Mesenchymal stem cell (in vitro differentiated cells and primary cell): Measurements from ENCODE around the gene GAGE12F.
"Not testable (repeated sequence)": the region's sequence is repeated elsewhere in the genome, so short reads cannot be mapped to it uniquely, and the experiment has no call there.

Experiments used
- DNase-seq: peaks from one replicate; pipeline ENCODE4 v3.0.0-alpha.2; 2013
- H2AFZ ChIP-seq: one replicate; pipeline ENCODE4 v1.6.1; 2013; ENCODE audit warnings: low read depth, mild to moderate bottlenecking, control low read depth, inconsistent platforms, low read length, moderate library complexity
- H2AK5ac ChIP-seq: 2 replicates; pipeline ENCODE4 v1.6.1; 2013; ENCODE audit warnings: low read length, moderate library complexity, mild to moderate bottlenecking, inconsistent platforms; ENCODE audit not compliant: severe bottlenecking
- H2BK120ac ChIP-seq: one replicate; pipeline ENCODE4 v1.6.1; 2013; ENCODE audit warnings: low read depth, mild to moderate bottlenecking, inconsistent platforms, low read length, moderate library complexity
- H2BK12ac ChIP-seq, 2 experiments: one replicate each; pipeline ENCODE4 v1.6.1; 2013; ENCODE audit warnings: inconsistent platforms in 2 of 2, low read length in 2 of 2, mild to moderate bottlenecking in 2 of 2, moderate library complexity in 2 of 2, control low read depth in 1 of 2
- H2BK15ac ChIP-seq: one replicate; pipeline ENCODE4 v1.6.1; 2013; ENCODE audit warnings: mild to moderate bottlenecking, low read depth, inconsistent platforms; ENCODE audit not compliant: poor library complexity, severe bottlenecking
- H2BK5ac ChIP-seq: 2 replicates; pipeline ENCODE4 v1.6.1; 2013; ENCODE audit warnings: low read depth, mild to moderate bottlenecking, low read length, control low read depth, inconsistent platforms; ENCODE audit not compliant: poor library complexity, severe bottlenecking
- H3K14ac ChIP-seq, 2 experiments: one replicate each; pipeline ENCODE4 v1.6.1; 2013; ENCODE audit warnings: inconsistent platforms in 2 of 2, low read length in 2 of 2, control low read depth in 1 of 2, mild to moderate bottlenecking in 1 of 2, moderate library complexity in 1 of 2
- H3K18ac ChIP-seq, 2 experiments: one replicate each; pipeline ENCODE4 v1.6.1; 2013; ENCODE audit warnings: inconsistent platforms in 2 of 2, low read length in 2 of 2, control low read depth in 1 of 2, low read depth in 1 of 2, mild to moderate bottlenecking in 1 of 2
- H3K23ac ChIP-seq, 2 experiments: one replicate each; pipeline ENCODE4 v1.6.1; 2013; ENCODE audit warnings: inconsistent platforms in 2 of 2, low read length in 2 of 2, mild to moderate bottlenecking in 2 of 2, moderate library complexity in 2 of 2, control low read depth in 1 of 2
- H3K27ac ChIP-seq: 2 replicates; pipeline ENCODE4 v1.5.1; 2013; ENCODE audit warnings: mild to moderate bottlenecking, moderate library complexity, low read length, control low read depth, inconsistent platforms; ENCODE audit not compliant: poor library complexity, severe bottlenecking
- H3K27me3 ChIP-seq, 2 experiments: 2 replicates each; pipeline versions ENCODE4 v1.6.1 to v1.7.0; 2013; ENCODE audit warnings: low read length in 2 of 2, mild to moderate bottlenecking in 2 of 2, moderate library complexity in 2 of 2, control low read depth in 1 of 2, inconsistent platforms in 1 of 2; ENCODE audit not compliant: control insufficient read depth in 1 of 2, insufficient read depth in 1 of 2
- H3K36me3 ChIP-seq, 2 experiments: 2 replicates each; pipeline versions ENCODE4 v1.6.1 to v1.7.0; 2013; ENCODE audit warnings: low read length in 2 of 2, control low read depth in 1 of 2, inconsistent platforms in 1 of 2, low read depth in 1 of 2, mild to moderate bottlenecking in 1 of 2; ENCODE audit not compliant: insufficient read depth in 2 of 2, control insufficient read depth in 1 of 2
- H3K4ac ChIP-seq, 2 experiments: one replicate each; pipeline ENCODE4 v1.6.1; 2013; ENCODE audit warnings: inconsistent platforms in 2 of 2, low read length in 2 of 2, mild to moderate bottlenecking in 2 of 2, moderate library complexity in 2 of 2, control low read depth in 1 of 2, low read depth in 1 of 2
- H3K4me1 ChIP-seq: 2 replicates; pipeline ENCODE4 v1.6.1; 2013; ENCODE audit warnings: low read depth, low read length, control low read depth; ENCODE audit not compliant: control insufficient read depth, insufficient read depth
- H3K4me2 ChIP-seq: 2 replicates; pipeline ENCODE4 v1.6.1; 2013; ENCODE audit warnings: low read length, mild to moderate bottlenecking, inconsistent platforms; ENCODE audit not compliant: poor library complexity, severe bottlenecking
- H3K4me3 ChIP-seq, 2 experiments: 2 replicates each; pipeline versions ENCODE4 v1.5.1 to v1.7.0; 2013; ENCODE audit warnings: low read length in 2 of 2, mild to moderate bottlenecking in 2 of 2, control low read depth in 1 of 2, low read depth in 1 of 2; ENCODE audit not compliant: insufficient read depth in 1 of 2
- H3K79me1 ChIP-seq: replicated peaks from 2 replicates; pipeline ENCODE4 v1.6.1; 2013; ENCODE audit warnings: mild to moderate bottlenecking, control low read depth, low read length, inconsistent platforms; ENCODE audit not compliant: poor library complexity, severe bottlenecking
- H3K9ac ChIP-seq: 2 replicates; pipeline ENCODE4 v1.7.0; 2013; ENCODE audit warnings: mild to moderate bottlenecking, low read length, moderate library complexity
- H3K9me3 ChIP-seq: 2 replicates; pipeline ENCODE4 v1.7.0; 2013; ENCODE audit warnings: mild to moderate bottlenecking, low read length; ENCODE audit not compliant: control insufficient read depth
- H4K8ac ChIP-seq: one replicate; pipeline ENCODE4 v1.6.1; 2013; ENCODE audit warnings: inconsistent platforms, mild to moderate bottlenecking, low read length, moderate library complexity
- H4K91ac ChIP-seq: one replicate; pipeline ENCODE4 v1.6.1; 2013; ENCODE audit warnings: mild to moderate bottlenecking, low read length, inconsistent platforms
- WGBS: methylation state at CpG from one replicate; pipeline ENCODE4 v1.1.7; 2013; ENCODE audit warnings: mixed read lengths; 5-methylcytosine and 5-hydroxymethylcytosine counted together

GAGE12F gene

DNA sequence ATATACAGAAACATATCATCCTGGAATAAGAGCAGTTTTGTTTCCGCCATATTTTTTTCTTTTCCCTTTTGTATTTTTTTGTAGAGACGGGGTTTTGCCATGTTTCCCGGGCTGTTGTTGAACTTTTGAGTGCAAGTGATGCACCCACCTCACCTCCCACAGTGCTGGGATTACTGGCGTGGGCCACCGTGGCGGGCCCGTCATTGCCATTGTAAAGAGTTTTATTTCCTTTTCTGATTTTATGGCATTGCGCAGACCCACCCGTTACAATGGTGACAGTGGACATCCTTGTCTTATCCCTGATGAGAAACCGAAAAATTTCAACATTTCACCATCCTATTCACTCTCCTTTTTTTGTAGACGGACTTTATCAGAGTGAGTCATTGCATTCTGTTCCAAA lies 8.1 kb downstream of the GAGE12F start:
- not testable (repeated sequence) for H3K23ac ChIP-seq, H2BK120ac ChIP-seq, H2BK15ac ChIP-seq, H3K9me3 ChIP-seq, H4K91ac ChIP-seq, H2AFZ ChIP-seq, H3K4ac ChIP-seq, H2BK5ac ChIP-seq, H3K18ac ChIP-seq, H3K4me2 ChIP-seq, H3K27ac ChIP-seq, H3K36me3 ChIP-seq, H3K4me1 ChIP-seq, H4K8ac ChIP-seq, H2BK12ac ChIP-seq, H3K27me3 ChIP-seq, DNase-seq, H3K79me1 ChIP-seq, H2AK5ac ChIP-seq, H3K4me3 ChIP-seq, H3K14ac ChIP-seq, H3K9ac ChIP-seq
- no CpG with 5 or more reads among the region's 11 CpGs for WGBS

DNA sequence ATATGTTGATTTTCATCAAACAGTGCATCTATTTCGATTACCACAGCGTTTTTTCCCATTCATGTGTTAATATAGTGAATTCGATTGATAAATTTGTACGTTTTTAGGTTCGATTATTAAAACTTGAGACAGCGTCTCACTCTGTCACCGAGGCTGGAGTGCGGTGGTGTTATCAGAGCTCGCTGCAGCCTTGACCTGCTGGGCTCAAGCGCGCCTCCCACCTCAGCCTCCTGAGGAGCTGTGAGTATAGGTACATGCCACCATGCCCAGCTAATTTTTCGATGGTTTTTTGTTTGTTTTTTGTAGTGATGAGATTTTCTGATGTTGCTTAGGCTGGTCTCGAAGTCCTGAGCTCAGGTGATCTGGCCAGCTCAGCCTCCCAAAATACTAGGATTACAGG lies 8.5 kb downstream of the GAGE12F start:
- H3K9ac ChIP-seq, H3K27ac ChIP-seq, H2BK5ac ChIP-seq, H3K4me1 ChIP-seq, H2BK15ac ChIP-seq, H2AFZ ChIP-seq, H3K14ac ChIP-seq, H3K4me3 ChIP-seq, H3K4ac ChIP-seq, H3K9me3 ChIP-seq, H3K4me2 ChIP-seq, H2AK5ac ChIP-seq, H4K8ac ChIP-seq, H3K36me3 ChIP-seq, H3K18ac ChIP-seq, H3K27me3 ChIP-seq, DNase-seq, H3K79me1 ChIP-seq, H2BK12ac ChIP-seq, H2BK120ac ChIP-seq, H3K23ac ChIP-seq, H4K91ac ChIP-seq: not testable (repeated sequence)
- no CpG with 5 or more reads among the region's 13 CpGs for WGBS

DNA sequence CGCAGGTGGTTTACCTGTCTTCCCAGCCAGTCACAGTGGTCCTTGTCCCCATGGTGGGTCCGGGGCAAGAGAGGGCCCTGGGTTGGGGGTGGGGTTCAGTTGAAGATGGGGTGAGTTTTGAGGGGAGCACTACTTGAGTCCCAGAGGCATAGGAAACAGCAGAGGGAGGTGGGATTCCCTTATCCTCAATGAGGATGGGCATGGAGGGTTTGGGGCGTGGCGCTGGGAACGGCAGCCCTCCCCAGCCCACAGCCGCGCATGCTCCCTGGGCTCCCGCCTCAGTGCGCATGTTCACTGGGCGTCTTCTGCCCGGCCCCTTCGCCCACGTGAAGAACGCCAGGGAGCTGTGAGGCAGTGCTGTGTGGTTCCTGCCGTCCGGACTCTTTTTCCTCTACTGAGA lies 9.5 kb downstream of the GAGE12F start, which contains the start of gene GAGE12G:
Gene GAGE12G, plus strand, starts transcription at position 301 of the 400 bp plus-strand sequence. CDS start 1,155 bp downstream, outside the sequence.
- H2BK120ac ChIP-seq, H4K91ac ChIP-seq, H3K14ac ChIP-seq, H3K27me3 ChIP-seq, H3K4me1 ChIP-seq, H3K9ac ChIP-seq, H3K4me2 ChIP-seq, H2AFZ ChIP-seq, H3K4me3 ChIP-seq, H3K4ac ChIP-seq, H3K79me1 ChIP-seq, H3K27ac ChIP-seq, H3K36me3 ChIP-seq, H2BK12ac ChIP-seq, DNase-seq, H2BK15ac ChIP-seq, H2BK5ac ChIP-seq, H4K8ac ChIP-seq, H3K23ac ChIP-seq, H2AK5ac ChIP-seq, H3K9me3 ChIP-seq, H3K18ac ChIP-seq: not testable (repeated sequence)
- no CpG with 5 or more reads among the region's 16 CpGs for WGBS

DNA sequence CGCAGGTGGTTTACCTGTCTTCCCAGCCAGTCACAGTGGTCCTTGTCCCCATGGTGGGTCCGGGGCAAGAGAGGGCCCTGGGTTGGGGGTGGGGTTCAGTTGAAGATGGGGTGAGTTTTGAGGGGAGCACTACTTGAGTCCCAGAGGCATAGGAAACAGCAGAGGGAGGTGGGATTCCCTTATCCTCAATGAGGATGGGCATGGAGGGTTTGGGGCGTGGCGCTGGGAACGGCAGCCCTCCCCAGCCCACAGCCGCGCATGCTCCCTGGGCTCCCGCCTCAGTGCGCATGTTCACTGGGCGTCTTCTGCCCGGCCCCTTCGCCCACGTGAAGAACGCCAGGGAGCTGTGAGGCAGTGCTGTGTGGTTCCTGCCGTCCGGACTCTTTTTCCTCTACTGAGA lies 19.0 kb downstream of the GAGE12F start, which contains the start of gene GAGE12H:
Gene GAGE12H, plus strand, starts transcription at position 301 of the 400 bp plus-strand sequence. CDS start 1,155 bp downstream, outside the sequence.
- WGBS, result no CpG with 5 or more reads among the region's 16 CpGs
- not testable (repeated sequence) for H3K4me1 ChIP-seq, H2BK15ac ChIP-seq

More for the DNA sequence above, 19.0 kb downstream of the GAGE12F start, which contains the start of gene GAGE12H:
- not testable (repeated sequence) for H3K79me1 ChIP-seq, H3K36me3 ChIP-seq, H3K23ac ChIP-seq, DNase-seq, H3K9me3 ChIP-seq, H2AFZ ChIP-seq, H3K9ac ChIP-seq, H2BK120ac ChIP-seq, H3K14ac ChIP-seq, H2BK5ac ChIP-seq, H4K91ac ChIP-seq, H3K18ac ChIP-seq, H3K27me3 ChIP-seq, H3K4ac ChIP-seq, H3K4me2 ChIP-seq, H3K4me3 ChIP-seq, H3K27ac ChIP-seq, H2BK12ac ChIP-seq, H4K8ac ChIP-seq, H2AK5ac ChIP-seq
